GM12878 (cell line): ENCODE measurements around the gene SERPINA6. TPM values are rescaled to one million over a fixed set of nuclear protein-coding genes. Genes with fewer than 3 reads are reported as not detected.

Source experiments
- ATAC-seq: fragments of 200-7000 bp; cut with Tn5 transposase; 3 replicates; pipeline ENCODE4 v1.9.1; 2020; ENCODE audit warnings: mild to moderate bottlenecking, moderate library complexity
- BruUV-seq: library from RNA; stranded (reverse); fragments of 400-500 nt; replicated peaks from 2 replicates; lab custom pipeline; 2021; lab: Mats Ljungman, UMichigan
- CTCF ChIA-PET: fragments of 300-600 bp; sonication (Branson Sonifier 250); formaldehyde crosslinking; extraction: SDS; loops from one replicate; lab custom pipeline; 2021; ENCODE audit warnings: inconsistent platforms; lab: Yijun Ruan, JAX
- POLR2A ChIA-PET: fragments of 350-600 bp; formaldehyde crosslinking; extraction: SDS; loops from one replicate; lab custom pipeline; 2021; ENCODE audit warnings: inconsistent platforms; lab: Charles Lee
- RAD21 ChIA-PET: fragments of 300-600 bp; sonication (Branson Sonifier 250); formaldehyde crosslinking; loops from one replicate; lab custom pipeline; 2023; ENCODE audit warnings: antibody characterized with exemption; ENCODE audit not compliant: unreplicated experiment; lab: Charles Lee
- SMC1A ChIA-PET: fragments of 300-600 bp; sonication (Branson Sonifier 250); formaldehyde crosslinking; loops from one replicate; lab custom pipeline; 2023; ENCODE audit not compliant: unreplicated experiment, uncharacterized antibody; lab: Charles Lee
- DNase-seq: peaks from one replicate; pipeline ENCODE4 v3.0.0-alpha.2; 2011; ENCODE audit warnings: low read depth, low spot score
- FAIRE-seq: peaks from 3 replicates; lab custom pipeline; 2011; peaks lifted over from hg19 to GRCh38; lab: Jason Lieb, UNC
- H2AFZ ChIP-seq: 2 replicates; pipeline ENCODE4 v1.6.0; 2011; ENCODE audit warnings: low read depth, low read length, control low read depth; ENCODE audit not compliant: control insufficient read depth
- H3K27ac ChIP-seq: 2 replicates; pipeline ENCODE4 v1.5.1; 2011; ENCODE audit warnings: control low read depth; ENCODE audit not compliant: control insufficient read depth, insufficient read depth
- H3K27me3 ChIP-seq, 2 experiments: replicated peaks in 1 of 2; 2 replicates each; pipeline versions ENCODE4 v1.6.0 to v1.6.1; 2011; ENCODE audit warnings: low read length in 1 of 2; ENCODE audit not compliant: control insufficient read depth in 2 of 2, insufficient read depth in 2 of 2
- H3K36me3 ChIP-seq, 2 experiments: 2 replicates each; pipeline ENCODE4 v1.5.1; 2011; ENCODE audit warnings: low read length in 1 of 2; ENCODE audit not compliant: control insufficient read depth in 2 of 2, insufficient read depth in 2 of 2
- H3K4me1 ChIP-seq: 2 replicates; pipeline ENCODE4 v1.6.1; 2011; ENCODE audit warnings: mild to moderate bottlenecking, low read length, moderate library complexity, mixed read lengths; ENCODE audit not compliant: control insufficient read depth, insufficient read depth
- H3K4me2 ChIP-seq: 2 replicates; pipeline ENCODE4 v1.6.0; 2011; ENCODE audit warnings: control low read depth; ENCODE audit not compliant: control insufficient read depth, insufficient read depth
- H3K4me3 ChIP-seq: fragments of 200-600 bp; sonication (generic); 2 replicates; pipeline ENCODE4 v1.5.1; 2016
- H3K79me2 ChIP-seq: 2 replicates; pipeline ENCODE4 v1.6.0; 2011; ENCODE audit warnings: low read length; ENCODE audit not compliant: control insufficient read depth, insufficient read depth
- H3K9ac ChIP-seq: 2 replicates; pipeline ENCODE4 v1.8.0; 2011; ENCODE audit warnings: low read length, control low read depth, mixed read lengths; ENCODE audit not compliant: control insufficient read depth, insufficient read depth
- H3K9me3 ChIP-seq: replicated peaks from 3 replicates; pipeline ENCODE4 v1.5.1; 2011; ENCODE audit warnings: mild to moderate bottlenecking, low read length; ENCODE audit not compliant: control insufficient read depth, insufficient read depth
- H4K20me1 ChIP-seq: 2 replicates; pipeline ENCODE4 v1.6.0; 2011; ENCODE audit not compliant: control insufficient read depth, insufficient read depth
- BCLAF1 ChIP-seq: fragments of 450-650 bp; IDR thresholded peaks from 2 replicates; pipeline ENCODE4 v1.6.1; 2017; ENCODE audit warnings: antibody characterized with exemption, mild to moderate bottlenecking, moderate library complexity
- BMI1 ChIP-seq: fragments of 450-650 bp; IDR thresholded peaks from 2 replicates; pipeline ENCODE4 v1.6.1; 2016; ENCODE audit warnings: mild to moderate bottlenecking, moderate library complexity, borderline replicate concordance
- CHD4 ChIP-seq: fragments of 200-600 bp; sonication (generic); IDR thresholded peaks from 2 replicates; pipeline ENCODE4 v1.6.1; 2016; ENCODE audit warnings: mild to moderate bottlenecking
- CREM ChIP-seq: IDR thresholded peaks from 2 replicates; pipeline ENCODE4 v1.6.1; 2014; ENCODE audit warnings: antibody characterized with exemption, low read depth
- CTCF ChIP-seq, 3 experiments: IDR thresholded peaks in 2 of 3; conservative IDR thresholded peaks in 1 of 3; 2 replicates each; pipeline ENCODE4 v1.5.1; 2011; ENCODE audit warnings: low read depth in 3 of 3, low read length in 3 of 3, mild to moderate bottlenecking in 3 of 3, control low read depth in 2 of 3, moderate library complexity in 2 of 3, inconsistent platforms in 1 of 3, mixed read lengths in 1 of 3; ENCODE audit not compliant: control insufficient read depth in 2 of 3, insufficient read depth in 1 of 3; ENCODE audit errors: extremely low read depth in 1 of 3
- ELK1 ChIP-seq: IDR thresholded peaks from 2 replicates; pipeline ENCODE4 v1.6.1; 2012; ENCODE audit warnings: low read depth, low read length, improper control_type of control experiment
- EZH2 ChIP-seq: IDR thresholded peaks from 2 replicates; pipeline ENCODE4 v1.6.1; 2012; ENCODE audit warnings: low read depth, mild to moderate bottlenecking, control low read depth, inconsistent platforms, low read length, borderline replicate concordance; ENCODE audit not compliant: control insufficient read depth
- FOXK2 ChIP-seq: fragments of 450-650 bp; IDR thresholded peaks from 2 replicates; pipeline ENCODE4 v1.6.1; 2017; ENCODE audit warnings: mild to moderate bottlenecking, moderate library complexity
- HCFC1 ChIP-seq: fragments of 150-350 bp; IDR thresholded peaks from 2 replicates; pipeline ENCODE4 v1.6.1; 2014; ENCODE audit warnings: low read length
- IKZF2 ChIP-seq, 2 experiments: fragments of 450-650 bp; IDR thresholded peaks; 2 replicates each; pipeline ENCODE4 v1.6.1; 2017; ENCODE audit warnings: mild to moderate bottlenecking in 2 of 2, moderate library complexity in 2 of 2
- NR2C2 ChIP-seq: IDR thresholded peaks from 2 replicates; pipeline ENCODE4 v1.6.1; 2011; ENCODE audit warnings: borderline replicate concordance, low read depth; ENCODE audit not compliant: control insufficient read depth, insufficient read length
- POLR2AphosphoS2 ChIP-seq: IDR thresholded peaks from 2 replicates; pipeline ENCODE4 v1.6.1; 2011; ENCODE audit warnings: low read depth, mild to moderate bottlenecking, low read length, improper control_type of control experiment, moderate library complexity
- POLR2AphosphoS5 ChIP-seq: IDR thresholded peaks from 2 replicates; pipeline ENCODE4 v1.6.1; 2011; ENCODE audit warnings: mild to moderate bottlenecking, low read length, inconsistent platforms
- STAT3 ChIP-seq: IDR thresholded peaks from 2 replicates; pipeline ENCODE4 v1.6.1; 2011; ENCODE audit warnings: low read depth, low read length, improper control_type of control experiment
- TCF7 ChIP-seq: IDR thresholded peaks from 2 replicates; pipeline ENCODE4 v1.6.1; 2014; ENCODE audit warnings: antibody characterized with exemption, borderline replicate concordance
- USF2 ChIP-seq: IDR thresholded peaks from 2 replicates; pipeline ENCODE4 v1.6.1; 2011; ENCODE audit warnings: low read depth, low read length, improper control_type of control experiment, borderline replicate concordance
- WGBS: methylation state at CpG from one replicate; pipeline ENCODE4 v1.1.6; 2016; ENCODE audit warnings: low lambda C conversion rate; ENCODE audit not compliant: insufficient replicate concordance, insufficient coverage; ENCODE audit errors: missing lambda C conversion rate; 5-methylcytosine and 5-hydroxymethylcytosine counted together
- in situ Hi-C: fragments of 300-500 bp; cut with MboI; formaldehyde crosslinking; loops from 9 replicates; pipeline ENCODE4 v1.14.3; 2018; ENCODE audit warnings: mixed read lengths
- intact Hi-C: fragments of 100-400 bp; cut with micrococcal nuclease; formaldehyde crosslinking; loops from one replicate; pipeline ENCODE4 v1.14.2; 2022; ENCODE audit not compliant: unreplicated experiment
- polyA plus RNA-seq, 11 experiments: library from polyadenylated mRNA; depleted of rRNA in 4 of 11; unstranded in 6 of 11; stranded (reverse) in 5 of 11; fragments of >200 nt; fragmentation: Nextera tagmentation in 4 of 11; fragmentation: Illumina TruSeq in 1 of 11; extraction: Ambion mirVana in 4 of 11; extraction: Trizol in 1 of 11; gene quantifications; 1 replicate in 1 of 11; 2 replicates in 10 of 11; pipeline versions ENCODE4 v1.2.1 to v1.2.3, GENCODE V29; 2011 to 2016; ENCODE audit warnings: inconsistent platforms in 2 of 11, missing spikeins in 2 of 11, low read depth in 1 of 11
- total RNA-seq, 4 experiments: library from RNA; depleted of rRNA in 3 of 4; stranded (reverse); fragments of >200 nt in 3 of 4; fragmentation: Illumina TruSeq in 1 of 4; extraction: Trizol in 1 of 4; gene quantifications; 2 replicates each; pipeline versions ENCODE4 v1.2.1 to v1.2.3, GENCODE V29; 2013 to 2021

Gene SERPINA6
- total and polyA plus RNA-seq, 10 of the 15 experiments (the other 5 are each of a cell fraction or from before 2014, with no cell fraction given), result 0.11 to 0.27 (median 0.23) TPM; not detected in 7

GRCh38 chr14:94346841-94347240, 23.7 kb upstream of the SERPINA6 start:
- ATAC-seq, result no peak
- H3K4me2 ChIP-seq, result no peak overlapping the region
- H3K27ac ChIP-seq, result peak overlapping the region; percentile 93
- no peak for TF ChIP-seq STAT3
- TF ChIP-seq CHD4, result no peak
- no peak for TF ChIP-seq BCLAF1
- no peak for TF ChIP-seq POLR2AphosphoS2
- TF ChIP-seq ELK1, result no peak
- TF ChIP-seq IKZF2 (IDR thresholded peaks at IDR 0.05), result no peak
- TF ChIP-seq TCF7, result no peak
- no peak for TF ChIP-seq POLR2AphosphoS5
- TF ChIP-seq FOXK2, result no peak
- TF ChIP-seq USF2, result no peak
- no peak for TF ChIP-seq CREM
- no peak for TF ChIP-seq HCFC1
- no peak for TF ChIP-seq EZH2
- no peak for TF ChIP-seq BMI1
- no peak for TF ChIP-seq NR2C2
- no peak for TF ChIP-seq CTCF (IDR thresholded peaks at IDR 0.05 in 2 of 3, conservative IDR thresholded peaks at IDR 0.05 in 1 of 3; ENCODE audit: control insufficient read depth in 2 of 3, extremely low read depth in 1 of 3, insufficient read depth in 1 of 3, low read depth in 3 of 3, low read length in 3 of 3)

More at GRCh38 chr14:94346841-94347240, 23.7 kb upstream of the SERPINA6 start:
- FAIRE-seq, result no peak
- H3K36me3 ChIP-seq, result no peaks in the 10 kb centered on the region
- H4K20me1 ChIP-seq, result no peaks in the 10 kb centered on the region
- no peaks in the 10 kb centered on the region for H3K27me3 ChIP-seq
- ChIA-PET CTCF (no interaction called here), SMC1A (no interaction called here), RAD21 (no interaction called here), POLR2A (no interaction called here)
- intact Hi-C loops (no loop called here), in situ Hi-C loops (no loop called here)
- no peak for DNase-seq
- 23% methylated on average over 5 of the region's 5 CpGs for WGBS
- peak overlapping the region; percentile 46 for H2AFZ ChIP-seq
- peaks cover 20% of the 10 kb centered on the region for H3K4me1 ChIP-seq
- no peaks in the 10 kb centered on the region for H3K79me2 ChIP-seq
- H3K4me3 ChIP-seq, result no peak overlapping the region
- H3K9ac ChIP-seq, result peak overlapping the region; percentile 50; the same call in 1 of the 2 replicates
- H3K9me3 ChIP-seq, result peaks cover 11% of the 10 kb centered on the region
- BruUV-seq, result no TSS peak
